Glomerular endothelial cell (primary cell): ENCODE data around the gene ARHGAP26. TPM values are rescaled to one million over a fixed set of nuclear protein-coding genes. Genes with fewer than 3 reads are reported as not detected.
A peak's percentile ranks its signal among the peaks of the same experiment; 100 is the strongest.

Source experiments
- DNase-seq: peaks from one replicate; pipeline ENCODE4 v3.0.0-alpha.2; 2011; ENCODE audit warnings: low read depth, low spot score; ENCODE audit errors: extremely low read depth
- total RNA-seq: library from RNA; depleted of rRNA; stranded (reverse); fragments of >200 nt; gene quantifications from 2 replicates; pipeline ENCODE4 v1.2.3, GENCODE V29; 2015

ARHGAP26 gene
- total RNA-seq, 1 donor from 2014 or later: 33.1 TPM

GRCh38 chr5:143241892-143242291, 471.7 kb downstream of the ARHGAP26 start:
- DNase-seq: no peak

- DNase-seq: no peak
These were observed 472.9 kb downstream of the ARHGAP26 start for GRCh38 chr5:143243103-143243502.

DNA sequence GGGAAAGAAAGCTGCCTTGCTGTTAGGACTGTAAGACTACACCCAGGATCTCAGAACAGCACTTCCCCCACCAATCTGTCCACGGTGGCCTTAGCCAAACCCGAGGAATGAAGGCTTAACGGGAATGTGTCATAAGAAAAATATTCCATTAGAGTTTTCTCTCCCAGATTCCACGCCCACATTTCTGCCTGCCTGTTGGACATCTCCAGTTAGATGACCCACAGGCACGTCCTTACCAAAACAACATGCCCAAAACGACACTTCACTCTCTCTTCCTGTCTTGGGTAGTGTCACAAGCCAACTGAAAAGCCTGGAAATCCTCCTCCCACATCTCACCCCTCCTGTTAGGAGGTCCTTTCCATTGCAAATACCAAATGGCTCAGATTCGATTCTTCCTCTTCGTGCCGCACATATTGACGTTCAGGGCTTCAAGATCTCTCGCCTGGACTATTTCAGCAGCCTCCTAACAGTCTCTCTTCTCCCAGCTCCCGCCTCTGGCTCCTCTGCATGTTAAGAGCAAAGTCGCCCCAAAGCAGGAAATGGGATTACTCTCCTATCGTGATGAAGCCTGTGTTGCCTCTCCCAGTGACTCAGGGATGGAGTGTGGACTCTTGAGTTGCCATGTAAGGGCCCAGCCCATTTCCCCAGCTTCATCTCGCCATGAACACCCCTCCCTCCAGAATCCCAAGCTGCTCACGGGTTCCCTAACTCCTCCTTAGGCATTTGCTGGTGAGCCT, 474.0 kb downstream of the ARHGAP26 start:
- peak; percentile 44 for DNase-seq

GRCh38 chr5:143244990-143245389, 474.8 kb downstream of the ARHGAP26 start:
- DNase-seq: no peak

GRCh38 chr5:143245929-143246561, 475.9 kb downstream of the ARHGAP26 start:
- peak; percentile 33 for DNase-seq

DNA sequence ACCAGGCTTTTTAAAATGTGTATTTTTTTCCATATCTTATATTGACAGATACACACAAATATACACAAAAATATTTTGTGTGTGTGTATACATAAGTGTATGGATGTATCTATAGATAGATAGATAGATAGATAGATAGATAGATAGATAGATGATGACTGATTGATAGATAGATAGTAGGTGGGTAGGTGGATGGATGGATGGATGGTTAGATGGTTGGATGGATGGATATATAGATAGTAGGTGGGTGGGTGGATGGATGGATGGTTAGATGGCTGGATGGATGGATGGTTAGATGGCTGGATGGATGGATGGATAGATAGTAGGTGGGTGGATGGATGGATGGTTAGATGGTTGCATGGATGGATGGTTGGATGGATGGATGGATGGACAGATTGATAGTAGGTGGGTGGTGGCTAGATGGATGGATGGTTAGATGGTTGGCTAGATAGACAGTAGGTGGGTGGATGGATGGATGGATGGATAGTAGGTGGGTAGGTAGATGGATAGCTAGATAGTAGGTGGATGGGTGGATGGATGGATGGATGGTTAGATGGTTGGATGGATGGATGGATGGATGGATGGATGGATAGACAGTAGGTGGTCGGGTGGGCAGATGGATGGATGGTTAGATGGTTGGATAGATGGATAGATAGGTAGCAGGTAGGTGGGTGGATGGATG, 477.1 kb downstream of the ARHGAP26 start:
- DNase-seq: no peak

DNA sequence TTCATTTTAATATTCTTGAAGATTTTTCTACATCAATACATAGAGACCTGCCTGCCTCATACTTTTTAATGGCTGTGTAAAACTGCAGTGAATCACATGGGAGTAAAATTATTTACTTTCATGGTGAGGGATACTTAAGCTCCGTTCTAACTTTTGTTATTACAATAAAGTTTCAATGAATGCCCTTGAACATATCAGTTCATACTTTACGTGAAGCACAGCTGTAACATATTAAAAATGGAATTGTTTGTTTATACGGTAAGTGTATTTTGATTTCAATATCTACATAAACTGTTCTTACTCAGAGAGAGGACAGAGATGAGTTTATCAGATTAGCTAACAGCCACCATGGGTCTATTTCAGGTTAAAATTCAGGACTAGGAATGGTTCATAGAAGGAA, 478.2 kb downstream of the ARHGAP26 start:
- DNase-seq: no peak

- no peak for DNase-seq
These were observed 478.8 kb downstream of the ARHGAP26 start for GRCh38 chr5:143248822-143249579.

GRCh38 chr5:143249851-143250250, 479.7 kb downstream of the ARHGAP26 start:
- DNase-seq: no peak

- no peak for DNase-seq
These were observed 481.0 kb downstream of the ARHGAP26 start for GRCh38 chr5:143251190-143251589.

DNA sequence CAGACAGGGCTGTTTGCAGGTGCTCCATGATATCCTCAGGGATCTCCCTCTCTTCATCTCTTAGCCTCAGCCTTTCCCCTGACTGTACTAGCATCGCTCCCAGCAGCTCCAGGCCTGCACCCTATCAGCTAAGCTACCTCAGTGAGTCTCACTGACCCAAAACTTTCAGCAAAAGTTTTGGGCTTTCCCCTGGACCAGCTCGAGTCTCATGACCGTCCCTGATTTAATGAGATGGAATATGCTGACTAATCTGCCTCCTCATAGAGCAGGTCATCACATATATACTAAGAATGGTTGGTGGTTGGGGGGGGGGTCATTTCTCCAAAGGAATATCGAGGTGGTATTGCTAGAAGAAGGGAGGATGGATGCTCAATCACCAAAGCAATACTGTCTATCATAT, 481.8 kb downstream of the ARHGAP26 start:
- no peak for DNase-seq

DNA sequence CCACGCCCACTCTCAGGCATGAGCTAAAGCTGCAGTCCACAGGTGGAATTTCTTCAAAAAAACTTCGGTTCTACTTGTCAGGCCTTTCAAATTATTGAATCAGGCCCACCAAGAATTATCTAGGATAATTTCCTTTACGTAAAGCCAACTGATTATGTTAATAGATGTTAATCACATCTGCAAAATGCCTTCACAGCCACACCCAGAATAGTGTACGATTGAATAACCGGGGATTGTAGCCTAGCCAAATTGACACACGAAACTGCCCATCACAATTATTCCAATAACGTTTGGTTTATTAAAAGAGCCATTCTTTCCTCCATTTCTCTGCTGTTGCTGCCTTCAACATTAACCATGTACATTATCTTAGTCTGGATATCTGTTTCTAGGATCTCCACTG, 484.6 kb downstream of the ARHGAP26 start:
- no peak for DNase-seq

GRCh38 chr5:143258559-143259253, 488.5 kb downstream of the ARHGAP26 start:
- DNase-seq: no peak

- DNase-seq: no peak
These were observed 489.1 kb downstream of the ARHGAP26 start for GRCh38 chr5:143259254-143259605.

- no peak for DNase-seq
These were observed 491.7 kb downstream of the ARHGAP26 start for GRCh38 chr5:143261748-143262392.

DNA sequence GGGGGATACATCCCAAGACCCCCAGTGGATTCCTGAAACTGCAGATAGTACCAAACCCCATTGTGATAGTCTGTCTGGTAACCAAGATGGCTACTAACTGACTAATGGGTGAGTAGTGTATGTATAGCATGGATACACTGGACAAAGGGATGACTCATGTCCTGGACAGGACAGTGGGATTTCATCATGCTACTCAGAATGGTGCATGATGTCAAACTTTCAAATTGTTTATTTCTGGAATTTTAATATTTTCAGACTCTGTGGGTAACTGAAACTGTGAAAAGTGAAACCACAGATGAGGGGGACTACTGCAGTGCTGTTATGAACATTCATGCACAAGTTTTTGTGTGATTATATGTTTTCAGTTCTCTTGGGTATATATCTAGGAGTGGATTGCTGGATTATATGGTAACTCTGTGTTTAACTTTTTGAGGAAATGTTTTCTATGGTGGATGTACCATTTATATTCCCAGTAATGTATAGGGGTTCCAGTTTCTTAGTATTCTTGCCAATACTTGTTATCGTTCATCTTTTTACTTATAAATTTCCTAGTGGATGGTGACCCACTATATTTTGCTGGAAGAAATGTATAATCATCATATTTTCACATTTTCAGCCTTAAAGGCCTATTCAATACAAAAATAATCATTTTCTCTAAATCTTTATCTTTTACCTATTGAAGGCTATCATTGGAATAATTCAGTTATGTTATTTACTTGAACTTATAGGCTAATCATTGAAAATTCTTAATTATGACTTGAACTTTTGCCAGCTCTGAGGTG, 492.4 kb downstream of the ARHGAP26 start:
- DNase-seq: no peak

GRCh38 chr5:143263272-143263810, 493.2 kb downstream of the ARHGAP26 start:
- no peak for DNase-seq

GRCh38 chr5:143265995-143266394, 495.8 kb downstream of the ARHGAP26 start:
- DNase-seq: no peak

GRCh38 chr5:143267186-143267585, 497.0 kb downstream of the ARHGAP26 start:
- no peak for DNase-seq
